Kidney epithelial cell (primary cell): ENCODE data around the gene AP1M2. TPM values are rescaled to one million over a fixed set of nuclear protein-coding genes. Genes with fewer than 3 reads are reported as not detected.
A peak's percentile ranks its signal among the peaks of the same experiment; 100 is the strongest.
"Not testable (repeated sequence)": the region's sequence is repeated elsewhere in the genome, so short reads cannot be mapped to it uniquely, and the experiment has no call there.

Experiments used
- DNase-seq: peaks from one replicate; pipeline ENCODE4 v3.0.0-alpha.2; 2010; ENCODE audit warnings: low read depth
- H3K27me3 ChIP-seq: 2 replicates; pipeline ENCODE4 v1.6.0; 2011; ENCODE audit warnings: low read length; ENCODE audit not compliant: control insufficient read depth, insufficient read depth
- H3K36me3 ChIP-seq: 2 replicates; pipeline ENCODE4 v1.5.1; 2011; ENCODE audit warnings: low read length; ENCODE audit not compliant: control insufficient read depth, insufficient read depth
- H3K4me3 ChIP-seq: 2 replicates; pipeline ENCODE4 v1.5.1; 2011; ENCODE audit warnings: low read depth, mild to moderate bottlenecking, control low read depth, low read length
- CTCF ChIP-seq: IDR thresholded peaks from 2 replicates; pipeline ENCODE4 v1.5.1; 2011; ENCODE audit warnings: mild to moderate bottlenecking, moderate library complexity, low read length, control low read depth, inconsistent platforms; ENCODE audit not compliant: insufficient read depth, poor library complexity, severe bottlenecking
- total RNA-seq: library from RNA; depleted of rRNA; stranded (reverse); fragments of >200 nt; gene quantifications from 2 replicates; pipeline ENCODE4 v1.2.3, GENCODE V29; 2015

AP1M2 gene
- total RNA-seq, 1 donor from 2014 or later = 73.7 TPM

DNA sequence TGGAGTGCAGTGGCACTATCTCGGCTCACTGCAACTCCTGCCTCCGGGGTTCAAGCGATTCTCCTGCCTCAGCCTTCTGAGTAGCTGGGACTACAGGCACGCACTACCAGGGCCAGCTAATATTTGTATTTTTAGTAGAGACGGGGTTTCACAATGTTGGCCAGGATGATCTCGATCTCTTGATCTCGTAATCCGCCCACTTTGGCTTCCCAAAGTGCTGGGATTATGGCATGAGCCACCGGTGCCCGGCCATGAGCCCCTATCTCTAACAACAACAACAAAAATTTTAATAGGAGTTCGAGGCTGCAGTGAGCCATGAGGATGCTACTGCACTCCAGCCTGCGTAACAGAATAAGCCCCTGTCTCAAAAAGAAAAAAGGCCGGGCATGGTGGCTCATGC lies 5.0 kb downstream of the AP1M2 start:
- no peak for TF ChIP-seq CTCF
- DNase-seq = no peak
- Histone ChIP-seq H3K4me3 (no peak overlapping the region), H3K36me3 (no peaks in the 10 kb centered on the region), H3K27me3 (peaks cover 8% of the 10 kb centered on the region)

DNA sequence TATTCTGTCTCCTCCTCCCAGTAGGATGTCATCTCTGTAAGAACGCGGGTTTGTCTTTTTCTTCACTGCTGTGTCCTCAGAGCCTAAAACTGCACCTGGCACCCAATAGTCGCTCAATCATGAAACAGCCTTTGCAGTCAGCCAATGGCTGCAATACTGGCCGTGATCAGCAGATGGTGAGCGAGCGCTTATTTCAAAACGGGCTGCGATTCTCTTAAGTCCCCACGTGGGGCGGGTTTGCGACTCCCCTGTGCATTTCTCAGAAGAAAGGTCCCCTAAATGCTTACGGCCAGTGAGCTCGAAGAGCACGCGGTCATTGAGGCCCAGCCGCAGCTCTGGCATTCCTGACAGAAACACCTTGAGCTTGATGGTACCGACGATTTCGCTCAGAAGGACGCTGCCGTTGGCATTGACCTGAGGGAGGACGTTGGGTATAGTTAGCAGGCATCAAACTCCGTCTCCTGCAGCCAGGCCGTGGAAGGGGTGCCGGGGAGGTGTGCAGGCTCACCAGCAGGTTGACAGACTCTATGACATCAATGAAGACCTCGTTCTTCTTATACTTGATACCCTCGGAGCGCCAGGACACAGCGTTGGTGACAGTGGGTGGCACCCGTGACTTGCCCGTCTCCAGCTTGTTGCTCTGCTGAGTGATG lies 6.0 kb downstream of the AP1M2 start:
- no peaks in the 10 kb centered on the region for H3K36me3 ChIP-seq
- H3K4me3 ChIP-seq = no peak overlapping the region
- H3K27me3 ChIP-seq = no peaks in the 10 kb centered on the region
- TF ChIP-seq CTCF = peak; percentile 99
- peak; percentile 58 for DNase-seq

GRCh38 chr19:10577951-10578350 lies 9.2 kb downstream of the AP1M2 start:
- Histone ChIP-seq H3K27me3 (no peaks in the 10 kb centered on the region), H3K4me3 (no peak overlapping the region), H3K36me3 (no peaks in the 10 kb centered on the region)
- TF ChIP-seq CTCF = no peak
- no peak for DNase-seq

- H3K36me3 ChIP-seq = no peaks in the 10 kb centered on the region
Observed at GRCh38 chr19:10575011-10575716, 11.9 kb downstream of the AP1M2 start.

GRCh38 chr19:10574462-10574861 lies 12.7 kb downstream of the AP1M2 start:
- no peak overlapping the region for H3K4me3 ChIP-seq
- no peaks in the 10 kb centered on the region for H3K36me3 ChIP-seq
- DNase-seq = no peak
- H3K27me3 ChIP-seq = no peaks in the 10 kb centered on the region
- no peak for TF ChIP-seq CTCF

More at GRCh38 chr19:10575011-10575716, 11.9 kb downstream of the AP1M2 start:
- no peak for DNase-seq
- TF ChIP-seq CTCF = no peak
- Histone ChIP-seq H3K4me3 (no peak overlapping the region), H3K27me3 (no peaks in the 10 kb centered on the region)

- H3K27me3 ChIP-seq, DNase-seq, H3K4me3 ChIP-seq, H3K36me3 ChIP-seq: not testable (repeated sequence)
Observed at GRCh38 chr19:10573793-10574192, 13.3 kb downstream of the AP1M2 start.
